Smooth muscle cell (in vitro differentiated cells): ENCODE results near the gene RPS5. TPM values are rescaled to one million over a fixed set of nuclear protein-coding genes. Genes with fewer than 3 reads are reported as not detected.
"Not testable (repeated sequence)": the region's sequence is repeated elsewhere in the genome, so short reads cannot be mapped to it uniquely, and the experiment has no call there.

Source experiments
- DNase-seq: peaks from one replicate; lab custom pipeline; 2025; ENCODE audit not compliant: unreplicated experiment; lab: John Stamatoyannopoulos, UW
- H2AFZ ChIP-seq: fragments of 200-600 bp; sonication (generic); 2 replicates; pipeline ENCODE4 v1.6.0; 2016; ENCODE audit warnings: antibody characterized with exemption, low read depth, mild to moderate bottlenecking
- H3F3A ChIP-seq: fragments of 200-600 bp; sonication (generic); 2 replicates; pipeline ENCODE4 v1.6.0; 2017; ENCODE audit warnings: antibody characterized with exemption, low read depth
- H3K27ac ChIP-seq: fragments of 200-600 bp; sonication (generic); 2 replicates; pipeline ENCODE4 v1.5.1; 2016; ENCODE audit warnings: low read depth, mild to moderate bottlenecking
- H3K27me3 ChIP-seq: fragments of 200-600 bp; sonication (generic); 2 replicates; pipeline ENCODE4 v1.6.1; 2016; ENCODE audit warnings: low read depth, mild to moderate bottlenecking
- H3K36me3 ChIP-seq: fragments of 200-600 bp; sonication (generic); 2 replicates; pipeline ENCODE4 v1.5.1; 2016; ENCODE audit warnings: low read depth
- H3K4me1 ChIP-seq: fragments of 200-600 bp; sonication (generic); 2 replicates; pipeline ENCODE4 v1.5.1; 2016; ENCODE audit warnings: low read depth
- H3K4me2 ChIP-seq: fragments of 200-600 bp; sonication (generic); 2 replicates; pipeline ENCODE4 v1.6.0; 2016; ENCODE audit warnings: mild to moderate bottlenecking
- H3K4me3 ChIP-seq: fragments of 200-600 bp; sonication (generic); 2 replicates; pipeline ENCODE4 v1.5.1; 2016; ENCODE audit warnings: mild to moderate bottlenecking
- H3K79me2 ChIP-seq: fragments of 200-600 bp; sonication (generic); 2 replicates; pipeline ENCODE4 v1.6.0; 2016; ENCODE audit warnings: low read depth, mild to moderate bottlenecking
- H3K9ac ChIP-seq: fragments of 200-600 bp; sonication (generic); 2 replicates; pipeline ENCODE4 v1.6.0; 2016; ENCODE audit warnings: low read depth
- H3K9me3 ChIP-seq: fragments of 200-600 bp; sonication (generic); replicated peaks from 2 replicates; pipeline ENCODE4 v1.5.1; 2016; ENCODE audit warnings: low read depth
- H4K20me1 ChIP-seq: fragments of 200-600 bp; sonication (generic); 2 replicates; pipeline ENCODE4 v1.6.0; 2016; ENCODE audit warnings: low read depth
- WGBS: methylation state at CpG from one replicate; pipeline ENCODE4 v1.1.7; 2016; ENCODE audit warnings: low lambda C conversion rate; 5-methylcytosine and 5-hydroxymethylcytosine counted together
- polyA plus RNA-seq: library from polyadenylated mRNA; unstranded; fragments of >200 nt; fragmentation: Nextera tagmentation; extraction: Ambion mirVana; gene quantifications from 2 replicates; pipeline ENCODE4 v1.2.1, GENCODE V29; 2016
- total RNA-seq: library from RNA; depleted of rRNA; stranded (reverse); fragments of >200 nt; gene quantifications from 2 replicates; pipeline ENCODE4 v1.2.3, GENCODE V29; 2014
- TF ChIP-seq, protein P1 (sequence below): fragments of 200-600 bp; sonication (generic); IDR thresholded peaks from 2 replicates; pipeline ENCODE4 v1.5.1; 2017; ENCODE audit warnings: borderline replicate concordance, mild to moderate bottlenecking, antibody characterized with exemption; ENCODE audit not compliant: insufficient read depth, poor library complexity, severe bottlenecking

The RPS5 gene
- total and polyA plus RNA-seq, 2 experiments from 2014 or later = 684 to 1,773 TPM

- DNase-seq = no peak
- H3K9ac ChIP-seq = peak overlapping the region; percentile 25
Measured at GRCh38 chr19:58400316-58400915, 13.3 kb downstream of the RPS5 start.

GRCh38 chr19:58400916-58401839 lies 14.1 kb downstream of the RPS5 start:
- H3K9me3 ChIP-seq = no peaks in the 10 kb centered on the region
- no peaks in the 10 kb centered on the region for H3F3A ChIP-seq
- TF ChIP-seq, protein P1, sequence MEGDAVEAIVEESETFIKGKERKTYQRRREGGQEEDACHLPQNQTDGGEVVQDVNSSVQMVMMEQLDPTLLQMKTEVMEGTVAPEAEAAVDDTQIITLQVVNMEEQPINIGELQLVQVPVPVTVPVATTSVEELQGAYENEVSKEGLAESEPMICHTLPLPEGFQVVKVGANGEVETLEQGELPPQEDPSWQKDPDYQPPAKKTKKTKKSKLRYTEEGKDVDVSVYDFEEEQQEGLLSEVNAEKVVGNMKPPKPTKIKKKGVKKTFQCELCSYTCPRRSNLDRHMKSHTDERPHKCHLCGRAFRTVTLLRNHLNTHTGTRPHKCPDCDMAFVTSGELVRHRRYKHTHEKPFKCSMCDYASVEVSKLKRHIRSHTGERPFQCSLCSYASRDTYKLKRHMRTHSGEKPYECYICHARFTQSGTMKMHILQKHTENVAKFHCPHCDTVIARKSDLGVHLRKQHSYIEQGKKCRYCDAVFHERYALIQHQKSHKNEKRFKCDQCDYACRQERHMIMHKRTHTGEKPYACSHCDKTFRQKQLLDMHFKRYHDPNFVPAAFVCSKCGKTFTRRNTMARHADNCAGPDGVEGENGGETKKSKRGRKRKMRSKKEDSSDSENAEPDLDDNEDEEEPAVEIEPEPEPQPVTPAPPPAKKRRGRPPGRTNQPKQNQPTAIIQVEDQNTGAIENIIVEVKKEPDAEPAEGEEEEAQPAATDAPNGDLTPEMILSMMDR = no peak
- H3K4me2 ChIP-seq = peak overlapping the region; percentile 94
- no peaks in the 10 kb centered on the region for H3K36me3 ChIP-seq
- H3K27me3 ChIP-seq = no peaks in the 10 kb centered on the region
- H4K20me1 ChIP-seq = no peaks in the 10 kb centered on the region
- H3K79me2 ChIP-seq = peaks cover 6% of the 10 kb centered on the region
- peak overlapping the region; percentile 75 for H3K9ac ChIP-seq
- 6% methylated on average over 77 of the region's 80 CpGs for WGBS
- peak; percentile 96 for DNase-seq
- peak overlapping the region; percentile 72 for H3K27ac ChIP-seq
- peaks cover 13% of the 10 kb centered on the region for H3K4me1 ChIP-seq
- no peak overlapping the region for H2AFZ ChIP-seq
- H3K4me3 ChIP-seq = peak overlapping the region; percentile 64

More at GRCh38 chr19:58400316-58400915, 13.3 kb downstream of the RPS5 start:
- peaks cover 13% of the 10 kb centered on the region for H3K4me1 ChIP-seq
- no peaks in the 10 kb centered on the region for H3F3A ChIP-seq
- peak overlapping the region; percentile 92 for H3K4me2 ChIP-seq
- peaks cover 6% of the 10 kb centered on the region for H3K79me2 ChIP-seq
- no peaks in the 10 kb centered on the region for H3K36me3 ChIP-seq
- H3K4me3 ChIP-seq = peak overlapping the region; percentile 55
- H3K27me3 ChIP-seq = no peaks in the 10 kb centered on the region
- WGBS = 78% methylated on average over 17 of the region's 18 CpGs
- H4K20me1 ChIP-seq = no peaks in the 10 kb centered on the region
- TF ChIP-seq, protein P1 = no peak
- H3K9me3 ChIP-seq = no peaks in the 10 kb centered on the region
- H2AFZ ChIP-seq = no peak overlapping the region
- H3K27ac ChIP-seq = no peak overlapping the region

- TF ChIP-seq, protein P1 = no peak
- H3K9me3 ChIP-seq = no peaks in the 10 kb centered on the region
- peaks cover 13% of the 10 kb centered on the region for H3K4me1 ChIP-seq
- peak overlapping the region; percentile 75 for H3K9ac ChIP-seq
- peak overlapping the region; percentile 94 for H3K4me2 ChIP-seq
- no peaks in the 10 kb centered on the region for H3F3A ChIP-seq
- H2AFZ ChIP-seq = no peak overlapping the region
- H3K27ac ChIP-seq = peak overlapping the region; percentile 72
- H3K27me3 ChIP-seq = no peaks in the 10 kb centered on the region
- WGBS = 20% methylated on average over 23 of the region's 23 CpGs
- H3K36me3 ChIP-seq = no peaks in the 10 kb centered on the region
- no peak for DNase-seq
- no peaks in the 10 kb centered on the region for H4K20me1 ChIP-seq
- peak overlapping the region; percentile 64 for H3K4me3 ChIP-seq
- H3K79me2 ChIP-seq = peaks cover 6% of the 10 kb centered on the region
Measured at GRCh38 chr19:58401840-58402421, 14.9 kb downstream of the RPS5 start.

DNA sequence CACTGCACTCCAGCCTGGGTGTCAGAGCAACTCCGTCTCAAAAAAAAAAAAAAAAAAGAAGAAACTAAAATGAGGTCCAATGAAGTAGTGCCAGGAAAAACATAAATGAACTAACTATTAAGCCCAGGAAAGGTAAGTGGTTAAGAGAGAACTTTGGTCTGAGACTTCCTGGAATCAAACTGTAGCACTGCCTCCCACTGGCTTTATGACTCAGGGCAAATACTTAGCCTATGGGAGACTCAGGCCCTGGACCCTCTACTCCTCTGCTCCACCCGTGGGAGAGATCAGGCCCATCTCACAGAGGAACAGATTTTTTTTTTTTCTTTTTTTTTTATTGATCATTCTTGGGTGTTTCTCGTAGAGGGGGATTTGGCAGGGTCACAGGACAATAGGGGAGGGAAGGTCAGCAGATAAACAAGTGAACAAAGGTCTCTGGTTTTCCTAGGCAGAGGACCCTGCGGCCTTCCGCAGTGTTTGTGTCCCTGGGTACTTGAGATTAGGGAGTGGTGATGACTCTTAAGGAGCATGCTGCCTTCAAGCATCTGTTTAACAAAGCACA lies 16.9 kb downstream of the RPS5 start:
- H3K27ac ChIP-seq, H3K9me3 ChIP-seq, DNase-seq, H2AFZ ChIP-seq, H3F3A ChIP-seq, H3K79me2 ChIP-seq, H3K9ac ChIP-seq, H3K4me2 ChIP-seq, H3K36me3 ChIP-seq, H3K4me3 ChIP-seq, H3K27me3 ChIP-seq, H4K20me1 ChIP-seq: not testable (repeated sequence)
- H3K4me1 ChIP-seq = peaks cover 13% of the 10 kb centered on the region
- 80% methylated on average over 5 of the region's 5 CpGs for WGBS
